Right cardiac atrium (tissue), 5 donors: Measurements from ENCODE around the gene GHR. TPM values are rescaled to one million over a fixed set of nuclear protein-coding genes. Genes with fewer than 3 reads are reported as not detected.

Experiments used
- ATAC-seq, 2 donors: fragments of 200-7000 bp; cut with Tn5 transposase; one replicate each; pipeline versions ENCODE4 v1.8.0 to v1.9.1; 2020; ENCODE audit warnings: moderate library complexity in 2 of 2, mild to moderate bottlenecking in 1 of 2
- DNase-seq, 3 donors: peaks; one replicate each; pipeline ENCODE4 v3.0.0-alpha.2; 2020
- H3K27ac ChIP-seq: one replicate; pipeline ENCODE4 v1.5.1; 2013; ENCODE audit warnings: mild to moderate bottlenecking, low read length, control low read depth, moderate library complexity
- H3K27me3 ChIP-seq: one replicate; pipeline ENCODE4 v1.6.1; 2013; ENCODE audit not compliant: control insufficient read depth, insufficient read depth
- H3K4me1 ChIP-seq: one replicate; pipeline ENCODE4 v1.6.1; 2013; ENCODE audit warnings: low read length; ENCODE audit not compliant: control insufficient read depth, insufficient read depth
- H3K4me3 ChIP-seq: one replicate; pipeline ENCODE4 v1.5.1; 2013; ENCODE audit warnings: low read length, control low read depth
- H3K9me3 ChIP-seq: one replicate; pipeline ENCODE4 v1.6.1; 2013; ENCODE audit warnings: low read length; ENCODE audit not compliant: control insufficient read depth
- WGBS: extraction: QIAGEN DNeasy Blood & Tissue Kit; methylation state at CpG from one replicate; pipeline ENCODE4 v1.1.7; 2013; 5-methylcytosine and 5-hydroxymethylcytosine counted together
- intact Hi-C, 4 donors: fragments of 100-400 bp; cut with DNase I; formaldehyde crosslinking; loops; one replicate each; pipeline versions ENCODE4 v1.11.0 to v1.14.0; 2022 to 2023
- polyA plus RNA-seq: library from polyadenylated mRNA; stranded (reverse); fragments of 200-250 nt; gene quantifications from one replicate; pipeline ENCODE4 v1.2.3, GENCODE V29; 2013
- total RNA-seq, 4 donors: library from RNA; stranded (reverse); fragmentation: NEBNext Ultra II Directional; extraction: Animal tissue kit (Norgen Biotek cat#: 25700); gene quantifications; one replicate each; pipeline ENCODE4 v1.2.1, GENCODE V29; 2021
- donor health status: healthy with polysubstance abuse.
- donor health status: DM: no; HTN: yes; CAD: no.
- donor health status: DM: no; HTN: no; CAD: no.
- donor health status: DM: no; HTN: yes; CAD: no; lungs with severe emphysema.
- donor health status: DM: yes; HTN: yes; CAD: no.

The GHR gene
- total and polyA plus RNA-seq, 5 donors = 8.1 to 21.8 (median 15.3) TPM

GRCh38 chr5:42400474-42400873 lies 22.8 kb upstream of the GHR start:
- no peak for DNase-seq
- intact Hi-C loops = no loop called here
- WGBS = 90% methylated on average over 3 of the region's 3 CpGs
- H3K27me3 ChIP-seq = no peaks in the 10 kb centered on the region
- no peaks in the 10 kb centered on the region for H3K9me3 ChIP-seq
- no peaks in the 10 kb centered on the region for H3K4me1 ChIP-seq
- ATAC-seq = no peak
- H3K4me3 ChIP-seq = no peak overlapping the region
- H3K27ac ChIP-seq = no peak overlapping the region

- Histone ChIP-seq H3K27ac (no peak overlapping the region), H3K4me3 (no peak overlapping the region), H3K27me3 (no peaks in the 10 kb centered on the region), H3K9me3 (no peaks in the 10 kb centered on the region), H3K4me1 (no peaks in the 10 kb centered on the region)
- no peak for DNase-seq
- ATAC-seq = no peak
- 89% methylated on average over 2 of the region's 2 CpGs for WGBS
- intact Hi-C loops = no loop called here
Measured at GRCh38 chr5:42403236-42403635, 20.0 kb upstream of the GHR start.

GRCh38 chr5:42404366-42404765 lies 18.9 kb upstream of the GHR start:
- DNase-seq = no peak
- no peak for ATAC-seq
- Histone ChIP-seq H3K27me3 (no peaks in the 10 kb centered on the region), H3K27ac (no peak overlapping the region), H3K4me1 (no peaks in the 10 kb centered on the region), H3K4me3 (no peak overlapping the region), H3K9me3 (no peaks in the 10 kb centered on the region)
- intact Hi-C loops = no loop called here
- 27% methylated on average over 2 of the region's 2 CpGs for WGBS

DNA sequence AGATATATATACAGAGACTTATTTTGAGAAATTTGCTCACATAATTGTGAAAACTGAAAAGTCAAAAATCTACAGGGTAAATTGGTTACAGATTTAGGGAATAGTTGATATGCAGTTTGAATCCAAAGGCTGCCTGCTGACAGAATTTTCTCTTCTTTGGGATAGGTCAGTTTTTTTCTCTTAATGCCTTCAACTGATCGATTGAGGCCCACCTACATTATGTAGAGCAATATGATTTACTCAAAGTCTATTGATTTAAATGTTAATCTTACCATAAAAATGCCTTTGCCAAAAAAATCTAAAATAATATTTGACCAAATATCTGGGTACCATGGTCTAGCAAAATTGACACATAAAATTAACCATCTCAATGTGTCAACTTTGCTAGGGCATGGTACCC lies 3.9 kb upstream of the GHR start:
- WGBS = 91% methylated on average over 1 of the region's 1 CpG
- Histone ChIP-seq H3K4me1 (no peaks in the 10 kb centered on the region), H3K4me3 (no peak overlapping the region), H3K27me3 (no peaks in the 10 kb centered on the region), H3K27ac (no peak overlapping the region), H3K9me3 (no peaks in the 10 kb centered on the region)
- no peak for ATAC-seq
- intact Hi-C loops = no loop called here
- no peak for DNase-seq

DNA sequence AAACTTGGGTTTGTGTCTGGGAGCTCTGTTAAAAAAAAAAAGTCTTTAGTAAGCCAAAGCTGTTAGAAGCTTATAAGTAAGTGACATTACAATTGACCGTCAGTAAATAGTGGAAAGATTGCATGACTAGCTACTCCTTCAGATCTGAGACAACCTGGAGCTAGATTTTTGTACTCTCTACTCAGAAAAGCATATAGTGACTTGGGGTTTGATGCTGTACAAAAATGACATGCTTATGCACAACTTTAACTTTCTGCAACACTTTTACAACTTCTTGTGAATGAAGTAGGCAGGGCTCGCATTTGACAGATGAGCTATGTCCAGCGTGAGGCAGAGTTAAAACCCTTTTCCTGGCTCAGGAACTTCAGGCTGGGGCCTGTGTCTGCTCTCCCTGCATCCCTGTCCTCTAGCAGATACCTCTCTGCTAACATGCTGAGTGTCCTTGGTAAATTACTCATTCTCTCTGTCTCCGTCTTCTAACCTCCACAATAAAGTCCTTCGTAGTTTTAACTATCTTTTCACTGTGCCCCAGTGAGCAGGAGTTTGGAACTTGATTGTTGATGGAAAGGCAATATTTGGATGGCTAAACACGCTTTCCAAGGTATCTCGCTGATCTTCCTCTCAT lies 471 bp upstream of the GHR start:
- DNase-seq = peak in 1 of 3 donors; percentile 26

DNA sequence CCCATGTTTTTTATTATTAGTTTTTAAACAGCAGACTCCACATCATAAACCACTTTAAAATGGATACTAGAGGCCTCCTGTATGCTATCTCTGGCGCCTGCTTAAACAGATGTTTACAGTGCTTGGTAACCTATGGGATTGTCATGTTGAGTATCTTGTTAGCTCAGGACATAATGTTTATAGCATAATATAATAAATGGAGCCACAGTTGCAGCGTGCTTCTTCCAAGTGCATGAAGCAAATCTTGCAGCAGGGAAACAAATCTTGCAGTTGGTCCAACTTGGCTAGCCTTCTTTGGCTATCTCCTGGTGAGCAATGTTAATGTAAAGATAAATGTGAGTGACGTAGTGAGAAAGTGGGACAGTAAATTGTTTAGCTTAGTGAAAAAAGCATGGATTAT lies 2.8 kb downstream of the GHR start:
- Histone ChIP-seq H3K4me3 (no peak overlapping the region), H3K9me3 (no peaks in the 10 kb centered on the region), H3K27ac (no peak overlapping the region), H3K27me3 (no peaks in the 10 kb centered on the region), H3K4me1 (peaks cover 2% of the 10 kb centered on the region)
- 64% methylated on average over 3 of the region's 3 CpGs for WGBS
- DNase-seq = no peak
- no peak for ATAC-seq
- intact Hi-C loops = loop anchor here in 2 of 4 donors (10.0 kb wide), 2 partner anchors 159 to 229 kb away; no protein-coding TSS in a partner anchor

More for the DNA sequence above, 471 bp upstream of the GHR start:
- 17% methylated on average over 7 of the region's 7 CpGs for WGBS
- Histone ChIP-seq H3K4me3 (peak overlapping the region; percentile 91), H3K27me3 (no peaks in the 10 kb centered on the region), H3K9me3 (no peaks in the 10 kb centered on the region), H3K4me1 (no peaks in the 10 kb centered on the region), H3K27ac (peak overlapping the region; percentile 49)
- no peak for ATAC-seq
- intact Hi-C loops = loop anchor here in 3 of 4 donors (5.0 to 10.0 kb wide), 3 partner anchors 160 to 232 kb away; no protein-coding TSS in a partner anchor

- ATAC-seq = no peak
- no peak for DNase-seq
- WGBS = 92% methylated on average over 1 of the region's 1 CpG
- intact Hi-C loops = loop anchor here in 2 of 4 donors (10.0 kb wide), 2 partner anchors 155 to 225 kb away; no protein-coding TSS in a partner anchor
- Histone ChIP-seq H3K27me3 (no peaks in the 10 kb centered on the region), H3K4me3 (no peak overlapping the region), H3K4me1 (peaks cover 7% of the 10 kb centered on the region), H3K9me3 (no peaks in the 10 kb centered on the region), H3K27ac (no peak overlapping the region)
Measured at GRCh38 chr5:42429694-42430093, 6.5 kb downstream of the GHR start.

GRCh38 chr5:42434047-42434724 lies 10.9 kb downstream of the GHR start:
- no peak overlapping the region for H3K27ac ChIP-seq
- ATAC-seq = no peak

DNA sequence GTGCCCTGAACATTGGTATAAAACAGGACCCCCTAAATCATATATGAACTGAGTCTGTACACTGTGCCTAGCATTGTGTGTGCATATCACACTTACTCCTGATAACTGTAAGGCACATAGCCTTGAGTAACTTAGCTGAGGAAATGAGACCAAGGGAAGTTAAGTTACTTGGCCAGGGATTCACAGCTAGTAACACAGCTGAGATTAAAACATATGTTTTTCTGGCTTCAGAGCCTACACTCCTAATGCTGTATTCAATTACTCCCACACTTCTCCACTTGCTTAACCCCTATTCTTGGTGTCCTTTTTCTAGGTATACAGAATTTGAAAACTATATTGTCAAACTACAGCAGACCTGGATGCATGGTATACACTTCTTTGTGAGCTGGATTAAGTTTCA lies 12.8 kb downstream of the GHR start:
- ATAC-seq = no peak
- no peak for DNase-seq
- H3K9me3 ChIP-seq = no peaks in the 10 kb centered on the region
- intact Hi-C loops = no loop called here
- no peak overlapping the region for H3K27ac ChIP-seq
- H3K4me1 ChIP-seq = peaks cover 5% of the 10 kb centered on the region
- no peaks in the 10 kb centered on the region for H3K27me3 ChIP-seq
- no peak overlapping the region for H3K4me3 ChIP-seq

More at GRCh38 chr5:42434047-42434724, 10.9 kb downstream of the GHR start:
- Histone ChIP-seq H3K4me3 (no peak overlapping the region), H3K27me3 (no peaks in the 10 kb centered on the region), H3K4me1 (peaks cover 7% of the 10 kb centered on the region), H3K9me3 (no peaks in the 10 kb centered on the region)
- intact Hi-C loops = no loop called here
- no peak for DNase-seq

- WGBS = 71% methylated on average over 5 of the region's 5 CpGs
- no peak for ATAC-seq
- peaks cover 8% of the 10 kb centered on the region for H3K4me1 ChIP-seq
- no peak overlapping the region for H3K27ac ChIP-seq
- H3K9me3 ChIP-seq = no peaks in the 10 kb centered on the region
- intact Hi-C loops = no loop called here
- H3K4me3 ChIP-seq = no peak overlapping the region
- DNase-seq = peak; percentile 15 to 60 (median 38)
- no peaks in the 10 kb centered on the region for H3K27me3 ChIP-seq
Measured at GRCh38 chr5:42454216-42454995, 31.2 kb downstream of the GHR start.

- intact Hi-C loops = no loop called here
- Histone ChIP-seq H3K9me3 (no peaks in the 10 kb centered on the region), H3K4me1 (peaks cover 5% of the 10 kb centered on the region), H3K27me3 (no peaks in the 10 kb centered on the region), H3K4me3 (no peak overlapping the region), H3K27ac (no peak overlapping the region)
- DNase-seq (no peak), ATAC-seq (no peak)
- 79% methylated on average over 1 of the region's 1 CpG for WGBS
Measured at GRCh38 chr5:42461033-42461432, 37.8 kb downstream of the GHR start.
